ENCODE measurements around the gene CCNL1. TPM values are rescaled to one million over a fixed set of nuclear protein-coding genes. Genes with fewer than 3 reads are reported as not detected.

Gene CCNL1
- total RNA-seq, 2 donors from 2014 or later: 97.4 to 128 TPM

GRCh38 chr3:157155591-157155990 is 4.4 kb downstream of the CCNL1 start:
- Histone ChIP-seq H3K4me1 (ENCODE audit: control insufficient read depth, insufficient read depth, low read length) (no peaks in the 10 kb centered on the region), H3K27ac (ENCODE audit: low read depth, low read length) (no peak overlapping the region), H3K4me3 (ENCODE audit: low read length) (peak overlapping the region; percentile 97), H3K27me3 (ENCODE audit: control insufficient read depth, insufficient read depth, low read length, poor library complexity, severe bottlenecking) (no peaks in the 10 kb centered on the region), H3K9me3 (ENCODE audit: control insufficient read depth, low read length) (no peaks in the 10 kb centered on the region), H3K36me3 (ENCODE audit: control insufficient read depth, insufficient read depth, low read length) (peaks cover 85% of the 10 kb centered on the region), H3K9ac (ENCODE audit: extremely low read depth, low read length, poor library complexity, severe bottlenecking) (peak overlapping the region; percentile 1)
- Mint-ChIP-seq H3K27me3 (ENCODE audit: insufficient read depth) (no peaks in the 10 kb centered on the region), H3K9me3 (no peaks in the 10 kb centered on the region), H3K4me3 (peak overlapping the region; percentile 21), H3K4me1 (peaks cover 43% of the 10 kb centered on the region), H3K36me3 (ENCODE audit: low read depth) (peaks cover 78% of the 10 kb centered on the region), H3K27ac (no peak overlapping the region)
- TF ChIP-seq, protein P1, sequence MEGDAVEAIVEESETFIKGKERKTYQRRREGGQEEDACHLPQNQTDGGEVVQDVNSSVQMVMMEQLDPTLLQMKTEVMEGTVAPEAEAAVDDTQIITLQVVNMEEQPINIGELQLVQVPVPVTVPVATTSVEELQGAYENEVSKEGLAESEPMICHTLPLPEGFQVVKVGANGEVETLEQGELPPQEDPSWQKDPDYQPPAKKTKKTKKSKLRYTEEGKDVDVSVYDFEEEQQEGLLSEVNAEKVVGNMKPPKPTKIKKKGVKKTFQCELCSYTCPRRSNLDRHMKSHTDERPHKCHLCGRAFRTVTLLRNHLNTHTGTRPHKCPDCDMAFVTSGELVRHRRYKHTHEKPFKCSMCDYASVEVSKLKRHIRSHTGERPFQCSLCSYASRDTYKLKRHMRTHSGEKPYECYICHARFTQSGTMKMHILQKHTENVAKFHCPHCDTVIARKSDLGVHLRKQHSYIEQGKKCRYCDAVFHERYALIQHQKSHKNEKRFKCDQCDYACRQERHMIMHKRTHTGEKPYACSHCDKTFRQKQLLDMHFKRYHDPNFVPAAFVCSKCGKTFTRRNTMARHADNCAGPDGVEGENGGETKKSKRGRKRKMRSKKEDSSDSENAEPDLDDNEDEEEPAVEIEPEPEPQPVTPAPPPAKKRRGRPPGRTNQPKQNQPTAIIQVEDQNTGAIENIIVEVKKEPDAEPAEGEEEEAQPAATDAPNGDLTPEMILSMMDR (conservative IDR thresholded peaks at IDR 0.05): no peak
- WGBS, 2 experiments (ENCODE audit: insufficient coverage in 1 of 2, insufficient read length in 1 of 2): 94 to 100% methylated on average over 1 to 3 of the region's 3 CpGs
- DNase-seq: no peak

DNA sequence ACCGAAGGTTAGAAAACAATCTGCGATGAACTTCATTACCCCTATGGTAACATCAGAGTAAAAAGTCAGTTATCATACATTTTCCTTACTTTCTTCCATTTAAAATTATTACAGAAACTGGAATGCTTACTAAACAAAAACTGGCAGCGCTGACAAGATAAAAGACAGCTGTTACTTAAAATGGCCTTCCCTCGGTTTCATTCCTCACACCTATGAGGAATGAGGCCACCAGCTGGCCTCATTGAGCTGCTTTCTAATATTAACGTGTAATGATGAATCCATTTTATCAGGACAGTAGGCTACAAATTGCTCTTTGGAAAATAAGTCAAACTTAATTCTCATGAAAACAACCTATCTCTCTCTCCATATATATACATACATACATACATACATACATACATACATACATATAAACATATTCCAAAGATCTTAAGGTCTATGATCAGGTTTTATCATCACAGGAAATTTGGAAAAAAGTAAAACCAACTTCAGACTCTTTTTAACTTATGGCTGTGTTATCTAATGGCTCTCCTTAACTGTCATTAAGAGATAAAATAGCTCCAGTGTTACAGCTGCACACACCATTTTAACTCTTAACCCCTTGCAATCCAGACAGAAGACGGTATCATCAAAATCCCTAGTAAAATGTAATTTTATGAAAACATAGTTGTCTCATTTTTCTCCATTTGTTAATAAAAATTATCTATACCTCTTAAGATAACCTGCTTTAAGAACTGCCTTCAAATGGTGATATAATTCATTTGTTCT is 5.2 kb downstream of the CCNL1 start:
- H3K27ac ChIP-seq (ENCODE audit: low read depth, low read length): no peak overlapping the region
- TF ChIP-seq, protein P1 (conservative IDR thresholded peaks at IDR 0.05): no peak
- peaks cover 42% of the 10 kb centered on the region for H3K4me1 Mint-ChIP-seq
- WGBS, 2 experiments (ENCODE audit: insufficient coverage in 1 of 2, insufficient read length in 1 of 2): 87 to 92% methylated on average over 4 to 5 of the region's 6 CpGs
- H3K9me3 Mint-ChIP-seq: no peaks in the 10 kb centered on the region
- peaks cover 94% of the 10 kb centered on the region for H3K36me3 ChIP-seq (ENCODE audit: control insufficient read depth, insufficient read depth, low read length)
- H3K27ac Mint-ChIP-seq: no peak overlapping the region
- H3K4me3 ChIP-seq (ENCODE audit: low read length): peak overlapping the region; percentile 97
- H3K4me1 ChIP-seq (ENCODE audit: control insufficient read depth, insufficient read depth, low read length): no peaks in the 10 kb centered on the region
- peaks cover 82% of the 10 kb centered on the region for H3K36me3 Mint-ChIP-seq (ENCODE audit: low read depth)
- H3K9ac ChIP-seq (ENCODE audit: extremely low read depth, low read length, poor library complexity, severe bottlenecking): peak overlapping the region; percentile 1
- DNase-seq: no peak
- H3K27me3 Mint-ChIP-seq (ENCODE audit: insufficient read depth): no peaks in the 10 kb centered on the region
- no peaks in the 10 kb centered on the region for H3K27me3 ChIP-seq (ENCODE audit: control insufficient read depth, insufficient read depth, low read length, poor library complexity, severe bottlenecking)
- no peaks in the 10 kb centered on the region for H3K9me3 ChIP-seq (ENCODE audit: control insufficient read depth, low read length)
- H3K4me3 Mint-ChIP-seq: peak overlapping the region; percentile 21

GRCh38 chr3:157152930-157153329 is 7.0 kb downstream of the CCNL1 start:
- 100% methylated on average over 1 of the region's 1 CpG; no CpG with 5 or more reads in 1 of the 2 experiments for WGBS, 2 experiments (ENCODE audit: insufficient coverage in 1 of 2, insufficient read length in 1 of 2)
- Histone ChIP-seq H3K9ac (ENCODE audit: extremely low read depth, low read length, poor library complexity, severe bottlenecking) (no peak overlapping the region), H3K27me3 (ENCODE audit: control insufficient read depth, insufficient read depth, low read length, poor library complexity, severe bottlenecking) (no peaks in the 10 kb centered on the region), H3K36me3 (ENCODE audit: control insufficient read depth, insufficient read depth, low read length) (peaks cover 100% of the 10 kb centered on the region), H3K27ac (ENCODE audit: low read depth, low read length) (no peak overlapping the region), H3K4me1 (ENCODE audit: control insufficient read depth, insufficient read depth, low read length) (no peaks in the 10 kb centered on the region), H3K9me3 (ENCODE audit: control insufficient read depth, low read length) (no peaks in the 10 kb centered on the region), H3K4me3 (ENCODE audit: low read length) (no peak overlapping the region)
- H3K4me3 Mint-ChIP-seq: no peak overlapping the region
- H3K36me3 Mint-ChIP-seq (ENCODE audit: low read depth): peaks cover 87% of the 10 kb centered on the region
- H3K27ac Mint-ChIP-seq: no peak overlapping the region
- TF ChIP-seq, protein P1 (conservative IDR thresholded peaks at IDR 0.05): no peak
- no peaks in the 10 kb centered on the region for H3K9me3 Mint-ChIP-seq
- DNase-seq: no peak
- H3K27me3 Mint-ChIP-seq (ENCODE audit: insufficient read depth): no peaks in the 10 kb centered on the region
- peaks cover 31% of the 10 kb centered on the region for H3K4me1 Mint-ChIP-seq

Data from endodermal cell (in vitro differentiated cells).